Type B pancreatic cell (in vitro differentiated cells): ENCODE measurements around the gene MAN2A1. TPM values are rescaled to one million over a fixed set of nuclear protein-coding genes. Genes with fewer than 3 reads are reported as not detected.

Source experiments
- DNase-seq: peaks from one replicate; pipeline ENCODE4 v3.0.0; 2021; ENCODE audit warnings: mixed read lengths; ENCODE audit not compliant: unreplicated experiment; ENCODE audit errors: extremely low spot score
- H3K27ac Mint-ChIP-seq: 2 replicates; pipeline ENCODE4 v1.8.0; 2021; ENCODE audit warnings: mild to moderate bottlenecking, mixed read lengths
- H3K27me3 Mint-ChIP-seq: 2 replicates; pipeline ENCODE4 v1.8.0; 2021; ENCODE audit warnings: mixed read lengths
- H3K36me3 Mint-ChIP-seq: 2 replicates; pipeline ENCODE4 v1.8.0; 2021; ENCODE audit warnings: mixed read lengths
- H3K4me1 Mint-ChIP-seq: one replicate; pipeline ENCODE4 v1.8.0; 2021; ENCODE audit warnings: mixed read lengths; ENCODE audit not compliant: unreplicated experiment
- H3K4me3 Mint-ChIP-seq: 2 replicates; pipeline ENCODE4 v1.8.0; 2021; ENCODE audit warnings: mild to moderate bottlenecking, mixed read lengths
- H3K9me3 Mint-ChIP-seq: 2 replicates; pipeline ENCODE4 v1.8.0; 2021; ENCODE audit warnings: mixed read lengths
- CTCF ChIP-seq: fragments of 200-600 bp; sonication (generic); conservative IDR thresholded peaks from 2 replicates; pipeline ENCODE4 v1.5.0; 2021; ENCODE audit warnings: antibody characterized with exemption, mild to moderate bottlenecking
- total RNA-seq: library from RNA; stranded (reverse); gene quantifications from 2 replicates; pipeline ENCODE4 v1.2.1, GENCODE V29; 2021; ENCODE audit warnings: low replicate concordance

Gene MAN2A1
- total RNA-seq, 1 donor from 2014 or later, result 47.9 TPM

- no peak for TF ChIP-seq CTCF
- no peaks in the 10 kb centered on the region for H3K4me1 Mint-ChIP-seq
Observed at GRCh38 chr5:109866051-109866450, 176.3 kb downstream of the MAN2A1 start.

GRCh38 chr5:109868737-109869136, 179.0 kb downstream of the MAN2A1 start:
- no peak for TF ChIP-seq CTCF
- Mint-ChIP-seq H3K9me3 (no peaks in the 10 kb centered on the region), H3K36me3 (peaks cover 15% of the 10 kb centered on the region), H3K27ac (no peak overlapping the region), H3K27me3 (no peaks in the 10 kb centered on the region), H3K4me3 (no peak overlapping the region), H3K4me1 (no peaks in the 10 kb centered on the region)
- DNase-seq, result no peak

More at GRCh38 chr5:109866051-109866450, 176.3 kb downstream of the MAN2A1 start:
- no peaks in the 10 kb centered on the region for H3K27me3 Mint-ChIP-seq
- DNase-seq, result no peak
- H3K9me3 Mint-ChIP-seq, result no peaks in the 10 kb centered on the region
- H3K36me3 Mint-ChIP-seq, result peaks cover 18% of the 10 kb centered on the region
- no peak overlapping the region for H3K4me3 Mint-ChIP-seq
- no peak overlapping the region for H3K27ac Mint-ChIP-seq

GRCh38 chr5:109873687-109874086, 184.0 kb downstream of the MAN2A1 start:
- H3K27me3 Mint-ChIP-seq, result no peaks in the 10 kb centered on the region

GRCh38 chr5:109874108-109874507, 184.4 kb downstream of the MAN2A1 start:
- Mint-ChIP-seq H3K27me3 (no peaks in the 10 kb centered on the region), H3K27ac (no peak overlapping the region), H3K36me3 (no peaks in the 10 kb centered on the region), H3K4me3 (no peak overlapping the region), H3K4me1 (no peaks in the 10 kb centered on the region), H3K9me3 (no peaks in the 10 kb centered on the region)
- no peak for TF ChIP-seq CTCF
- DNase-seq, result no peak

More at GRCh38 chr5:109873687-109874086, 184.0 kb downstream of the MAN2A1 start:
- no peak for DNase-seq
- Mint-ChIP-seq H3K27ac (no peak overlapping the region), H3K36me3 (no peaks in the 10 kb centered on the region), H3K4me3 (no peak overlapping the region), H3K4me1 (no peaks in the 10 kb centered on the region), H3K9me3 (no peaks in the 10 kb centered on the region)
- TF ChIP-seq CTCF, result no peak

- Mint-ChIP-seq H3K36me3 (no peaks in the 10 kb centered on the region), H3K27ac (no peak overlapping the region), H3K9me3 (no peaks in the 10 kb centered on the region), H3K4me3 (no peak overlapping the region), H3K4me1 (no peaks in the 10 kb centered on the region), H3K27me3 (no peaks in the 10 kb centered on the region)
- TF ChIP-seq CTCF, result no peak
- no peak for DNase-seq
Observed at GRCh38 chr5:109876030-109876725, 186.5 kb downstream of the MAN2A1 start.
